Measurements from ENCODE around the gene ATG4B.

GRCh38 chr2:241597561-241597960 lies 39.9 kb upstream of the ATG4B start:
- TF ChIP-seq CTCF (IDR thresholded peaks at IDR 0.05): no peak
- TF ChIP-seq POLR2A (IDR thresholded peaks at IDR 0.05): no peak
- no peak for TF ChIP-seq EP300 (IDR thresholded peaks at IDR 0.05)

Measured in suprapubic skin (tissue), 3 donors.